NCI-H510A (cell line): ENCODE data around the gene FTL.

Experiments used
- DNase-seq: peaks from one replicate; lab custom pipeline; 2025; lab: John Stamatoyannopoulos, UW

FTL gene

GRCh38 chr19:48945817-48946216 lies 19.3 kb upstream of the FTL start:
- DNase-seq = no peak

GRCh38 chr19:48946463-48947257 lies 18.4 kb upstream of the FTL start:
- DNase-seq = no peak

GRCh38 chr19:48947258-48947542 lies 17.9 kb upstream of the FTL start:
- DNase-seq = no peak

GRCh38 chr19:48950159-48950558 lies 14.9 kb upstream of the FTL start:
- DNase-seq = no peak

- DNase-seq = no peak
Measured at GRCh38 chr19:48950830-48951519, 14.1 kb upstream of the FTL start.

- no peak for DNase-seq
Measured at GRCh38 chr19:48953141-48953540, 12.0 kb upstream of the FTL start.

- no peak for DNase-seq
Measured at GRCh38 chr19:48953990-48954594, 11.0 kb upstream of the FTL start.

- DNase-seq = peak; percentile 98
Measured at GRCh38 chr19:48954595-48955307, 10.4 kb upstream of the FTL start, which contains the start of gene BAX. Gene BAX, plus strand, starts transcription at chr19:48954875. Its CDS starts 54 bp downstream, at chr19:48954929.

GRCh38 chr19:48955308-48955958 lies 9.7 kb upstream of the FTL start:
- no peak for DNase-seq

GRCh38 chr19:48958006-48958405 lies 7.1 kb upstream of the FTL start:
- no peak for DNase-seq

- no peak for DNase-seq
Measured at GRCh38 chr19:48959341-48960239, 5.5 kb upstream of the FTL start.

- DNase-seq = no peak
Measured at GRCh38 chr19:48961051-48961649, 4.0 kb upstream of the FTL start.

- no peak for DNase-seq
Measured at GRCh38 chr19:48961673-48962028, 3.5 kb upstream of the FTL start.

- no peak for DNase-seq
Measured at GRCh38 chr19:48962029-48962848, 2.9 kb upstream of the FTL start.

- no peak for DNase-seq
Measured at GRCh38 chr19:48962849-48963165, 2.3 kb upstream of the FTL start.

GRCh38 chr19:48963371-48964204 lies 1.5 kb upstream of the FTL start:
- DNase-seq = no peak

- no peak for DNase-seq
Measured at GRCh38 chr19:48964205-48965039, 687 bp upstream of the FTL start.
